GM10248 (cell line): ENCODE results near the gene AKAP13.

ENCODE experiments used
- CTCF ChIA-PET: fragments of 300-600 bp; sonication (Branson Sonifier 250); formaldehyde crosslinking; extraction: SDS; loops from one replicate; lab custom pipeline; 2021; ENCODE audit warnings: antibody characterized with exemption; lab: Yijun Ruan, JAX
- POLR2A ChIA-PET: fragments of 350-650 bp; sonication (Branson Sonifier 250); formaldehyde crosslinking; extraction: SDS; loops from one replicate; lab custom pipeline; 2020; ENCODE audit warnings: antibody characterized with exemption; lab: Yijun Ruan, JAX
- DNase-seq: peaks from one replicate; pipeline ENCODE4 v3.0.0; 2012; ENCODE audit errors: extremely low spot score
- CTCF ChIP-seq: IDR thresholded peaks from 2 replicates; pipeline ENCODE4 v1.5.1; 2012; ENCODE audit warnings: mild to moderate bottlenecking, low read depth; ENCODE audit errors: extremely low read depth, missing control alignments, control extremely low read depth

The AKAP13 gene

GRCh38 chr15:85684174-85684710 is 303.8 kb downstream of the AKAP13 start:
- ChIA-PET POLR2A (no interaction called here), CTCF (no interaction called here)
- no peak for DNase-seq
- no peak for TF ChIP-seq CTCF

- POLR2A ChIA-PET, result no interaction called here
- DNase-seq, result no peak
- CTCF ChIA-PET, result interaction anchor here (1.2 kb wide), 1 partner anchor 8 kb away, joined by 3 read pairs; no protein-coding TSS in a partner anchor
- TF ChIP-seq CTCF, result no peak
These were observed 305.0 kb downstream of the AKAP13 start for GRCh38 chr15:85685356-85685755.

- no peak for DNase-seq
- TF ChIP-seq CTCF, result no peak
- ChIA-PET CTCF (interaction anchor here (1.1 to 2.2 kb wide), 3 partner anchors 13 to 40 kb away, joined by 4 to 6 read pairs (median 5); no protein-coding TSS in a partner anchor), POLR2A (interaction anchor here (0.6 kb wide), 1 partner anchor 15 kb away, joined by 8 read pairs; no protein-coding TSS in a partner anchor)
These were observed 306.9 kb downstream of the AKAP13 start for GRCh38 chr15:85687329-85687728.

GRCh38 chr15:85688711-85689110 is 308.3 kb downstream of the AKAP13 start:
- CTCF ChIA-PET, result interaction anchor here (1.0 to 3.1 kb wide), 3 partner anchors 11 to 40 kb away, joined by 4 to 29 read pairs (median 8); no protein-coding TSS in a partner anchor
- POLR2A ChIA-PET, result interaction anchor here (1.1 kb wide), 1 partner anchor 14 kb away, joined by 6 read pairs; no protein-coding TSS in a partner anchor
- TF ChIP-seq CTCF, result no peak
- DNase-seq, result no peak

GRCh38 chr15:85689729-85690128 is 309.3 kb downstream of the AKAP13 start:
- ChIA-PET POLR2A (interaction anchor here (1.1 to 1.2 kb wide), 3 partner anchors 10 to 22 kb away, joined by 3 to 6 read pairs (median 4); no protein-coding TSS in a partner anchor), CTCF (interaction anchor here (0.7 to 3.1 kb wide), 9 partner anchors 10 to 65 kb away, joined by 3 to 29 read pairs (median 3); no protein-coding TSS in a partner anchor)
- TF ChIP-seq CTCF, result no peak
- peak; percentile 42 for DNase-seq

GRCh38 chr15:85690561-85691231 is 310.3 kb downstream of the AKAP13 start:
- DNase-seq, result peak; percentile 51
- POLR2A ChIA-PET, result interaction anchor here (0.6 to 1.3 kb wide), 5 partner anchors 8 to 23 kb away, joined by 3 to 5 read pairs (median 4); no protein-coding TSS in a partner anchor
- CTCF ChIA-PET, result interaction anchor here (0.7 to 3.1 kb wide), 10 partner anchors 8 to 66 kb away, joined by 3 to 29 read pairs (median 4); no protein-coding TSS in a partner anchor
- no peak for TF ChIP-seq CTCF
